Spleen (tissue), 11 donors: ENCODE results near the gene EDRF1. TPM values are rescaled to one million over a fixed set of nuclear protein-coding genes. Genes with fewer than 3 reads are reported as not detected.
"Not testable (repeated sequence)": the region's sequence is repeated elsewhere in the genome, so short reads cannot be mapped to it uniquely, and the experiment has no call there.

ENCODE experiments used
- DNase-seq: peaks from one replicate; pipeline ENCODE4 v3.0.0-alpha.2; 2020
- H3K27ac ChIP-seq, 8 donors: fragments of 200-600 bp; sonication (generic) in 7 of 8; 1 replicate in 4 of 8; 2 replicates in 4 of 8; pipeline versions ENCODE4 v1.5.0 to v1.8.0; 2016 to 2021; ENCODE audit warnings: inconsistent platforms in 4 of 8, mild to moderate bottlenecking in 4 of 8, moderate library complexity in 1 of 8
- H3K27me3 ChIP-seq, 7 donors: fragments of 200-600 bp; sonication (generic) in 6 of 7; replicated peaks in 1 of 7; 1 replicate in 4 of 7; 2 replicates in 3 of 7; pipeline versions ENCODE4 v1.5.0 to v1.8.0; 2016 to 2021; ENCODE audit warnings: inconsistent platforms in 3 of 7, mild to moderate bottlenecking in 1 of 7
- H3K36me3 ChIP-seq, 6 donors: fragments of 200-600 bp; sonication (generic) in 5 of 6; 1 replicate in 4 of 6; 2 replicates in 2 of 6; pipeline versions ENCODE4 v1.5.0 to v1.8.0; 2016 to 2021; ENCODE audit warnings: inconsistent platforms in 2 of 6
- H3K4me1 ChIP-seq, 6 donors: fragments of 200-600 bp; sonication (generic) in 5 of 6; 1 replicate in 3 of 6; 2 replicates in 3 of 6; pipeline versions ENCODE4 v1.5.0 to v1.8.0; 2016 to 2021; ENCODE audit warnings: inconsistent platforms in 3 of 6
- H3K4me3 ChIP-seq, 8 donors: fragments of 200-600 bp; sonication (generic) in 7 of 8; 1 replicate in 4 of 8; 2 replicates in 4 of 8; pipeline versions ENCODE4 v1.5.0 to v1.8.0; 2016 to 2021; ENCODE audit warnings: inconsistent platforms in 4 of 8, mild to moderate bottlenecking in 4 of 8, moderate library complexity in 2 of 8
- H3K9me3 ChIP-seq, 8 donors: fragments of 200-600 bp; sonication (generic) in 7 of 8; 1 replicate in 4 of 8; 2 replicates in 4 of 8; pipeline versions ENCODE4 v1.5.0 to v1.8.0; 2016 to 2021; ENCODE audit warnings: inconsistent platforms in 4 of 8
- POLR2A ChIP-seq, 3 donors: fragments of 450-650 bp; IDR thresholded peaks; one replicate each; pipeline ENCODE4 v1.5.1; 2017; ENCODE audit warnings: antibody characterized with exemption in 3 of 3, mild to moderate bottlenecking in 1 of 3
- POLR2AphosphoS5 ChIP-seq, 3 donors: sonication (generic); formaldehyde crosslinking; IDR thresholded peaks; one replicate each; pipeline ENCODE4 v1.5.1; 2017; ENCODE audit warnings: antibody characterized with exemption in 3 of 3
- WGBS, 5 donors: extraction: QIAGEN DNeasy Blood & Tissue Kit in 3 of 5; methylation state at CpG; one replicate each; pipeline versions ENCODE4 v1.1.5 to v1.1.7; 2013 to 2018; 5-methylcytosine and 5-hydroxymethylcytosine counted together
- intact Hi-C: fragments of 100-400 bp; cut with DNase I; formaldehyde crosslinking; loops from one replicate; pipeline ENCODE4 v1.15.0; 2023; ENCODE audit warnings: low total_unique reads
- polyA plus RNA-seq, 3 donors: library from polyadenylated mRNA; stranded (reverse); fragments of 200-250 nt; gene quantifications; one replicate each; pipeline ENCODE4 v1.2.1, GENCODE V29; 2013
- total RNA-seq, 7 donors: library from RNA; depleted of rRNA in 3 of 7; stranded (reverse); fragments of >200 nt in 3 of 7; fragmentation: NEBNext Ultra II Directional in 4 of 7; extraction: Animal tissue kit (Norgen Biotek cat#: 25700) in 4 of 7; gene quantifications; one replicate each; pipeline versions ENCODE4 v1.1.0 to v1.2.1, GENCODE V29; 2016 to 2021
- TF ChIP-seq, protein P1 (sequence below), 11 experiments: fragments of 200-600 bp in 7 of 11; fragments of 450-650 bp in 4 of 11; sonication (generic) in 4 of 11; IDR thresholded peaks in 8 of 11; conservative IDR thresholded peaks in 3 of 11; 1 replicate in 7 of 11; 2 replicates in 4 of 11; pipeline versions ENCODE4 v1.4.0 to v1.8.0; 2016 to 2021; ENCODE audit warnings: antibody characterized with exemption in 11 of 11, inconsistent platforms in 4 of 11, mild to moderate bottlenecking in 1 of 11
- donor health status: healthy with polysubstance abuse.
- donor health status: DM: no; HTN: no; CAD: no; lungs with moderate emphysema.
- donor health status: DM: no; HTN: no; CAD: no.
- donor health status: Bipolar disorder and iron deficiency.
- donor health status: healthy.
- donor health status: DM: no; HTN: no; CAD: no.
- donor health status: DM: yes; HTN: yes; CAD: no.

Gene EDRF1
- total and polyA plus RNA-seq, 10 donors: 17.8 to 47.5 (median 34.3) TPM

DNA sequence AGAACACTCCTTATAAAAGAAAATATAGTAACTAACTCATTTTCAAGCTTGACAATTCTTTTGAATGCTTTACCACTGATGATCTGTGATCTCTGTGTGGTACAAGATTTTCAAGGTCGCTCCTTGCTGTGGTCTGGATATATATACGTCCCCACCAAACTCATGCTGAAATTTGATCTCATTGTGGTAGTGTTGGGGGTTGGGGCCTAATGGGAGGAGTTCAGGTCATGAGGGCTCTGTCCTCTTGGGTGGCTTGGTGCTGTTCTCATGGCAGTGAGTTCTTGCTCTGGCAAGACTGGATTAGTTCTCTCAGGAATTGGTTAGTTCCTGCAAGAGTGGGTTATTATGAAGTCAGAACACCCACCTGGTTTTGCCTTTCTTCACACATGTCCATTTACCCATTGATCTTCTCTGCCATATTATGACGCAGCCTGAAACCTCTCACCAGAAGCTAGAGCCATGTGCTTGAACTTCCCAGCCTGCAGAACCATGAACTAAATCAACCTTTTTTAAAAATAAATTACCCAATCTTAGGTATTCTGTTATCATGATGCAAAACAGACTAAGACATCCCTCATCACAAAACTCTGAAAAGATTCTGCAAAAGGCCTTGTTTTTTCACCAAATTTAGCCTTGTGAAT lies 8.3 kb upstream of the EDRF1 start:
- WGBS, 5 donors: 80 to 91% (median 89%) methylated on average over 3 of the region's 3 CpGs
- Histone ChIP-seq H3K9me3 (peaks cover 0 to 59% (median 46%) of the 10 kb centered on the region in 8 donors), H3K27ac (no peak overlapping the region), H3K27me3 (no peaks in the 10 kb centered on the region), H3K4me3 (no peak overlapping the region), H3K36me3 (no peaks in the 10 kb centered on the region), H3K4me1 (no peaks in the 10 kb centered on the region)
- intact Hi-C loops: no loop called here
- TF ChIP-seq POLR2A (IDR thresholded peaks at IDR 0.05) (no peak), POLR2AphosphoS5 (IDR thresholded peaks at IDR 0.05) (no peak)
- TF ChIP-seq, protein P1, sequence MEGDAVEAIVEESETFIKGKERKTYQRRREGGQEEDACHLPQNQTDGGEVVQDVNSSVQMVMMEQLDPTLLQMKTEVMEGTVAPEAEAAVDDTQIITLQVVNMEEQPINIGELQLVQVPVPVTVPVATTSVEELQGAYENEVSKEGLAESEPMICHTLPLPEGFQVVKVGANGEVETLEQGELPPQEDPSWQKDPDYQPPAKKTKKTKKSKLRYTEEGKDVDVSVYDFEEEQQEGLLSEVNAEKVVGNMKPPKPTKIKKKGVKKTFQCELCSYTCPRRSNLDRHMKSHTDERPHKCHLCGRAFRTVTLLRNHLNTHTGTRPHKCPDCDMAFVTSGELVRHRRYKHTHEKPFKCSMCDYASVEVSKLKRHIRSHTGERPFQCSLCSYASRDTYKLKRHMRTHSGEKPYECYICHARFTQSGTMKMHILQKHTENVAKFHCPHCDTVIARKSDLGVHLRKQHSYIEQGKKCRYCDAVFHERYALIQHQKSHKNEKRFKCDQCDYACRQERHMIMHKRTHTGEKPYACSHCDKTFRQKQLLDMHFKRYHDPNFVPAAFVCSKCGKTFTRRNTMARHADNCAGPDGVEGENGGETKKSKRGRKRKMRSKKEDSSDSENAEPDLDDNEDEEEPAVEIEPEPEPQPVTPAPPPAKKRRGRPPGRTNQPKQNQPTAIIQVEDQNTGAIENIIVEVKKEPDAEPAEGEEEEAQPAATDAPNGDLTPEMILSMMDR (IDR thresholded peaks at IDR 0.05 in 8 of 11, conservative IDR thresholded peaks at IDR 0.05 in 3 of 11): no peak
- DNase-seq: no peak

DNA sequence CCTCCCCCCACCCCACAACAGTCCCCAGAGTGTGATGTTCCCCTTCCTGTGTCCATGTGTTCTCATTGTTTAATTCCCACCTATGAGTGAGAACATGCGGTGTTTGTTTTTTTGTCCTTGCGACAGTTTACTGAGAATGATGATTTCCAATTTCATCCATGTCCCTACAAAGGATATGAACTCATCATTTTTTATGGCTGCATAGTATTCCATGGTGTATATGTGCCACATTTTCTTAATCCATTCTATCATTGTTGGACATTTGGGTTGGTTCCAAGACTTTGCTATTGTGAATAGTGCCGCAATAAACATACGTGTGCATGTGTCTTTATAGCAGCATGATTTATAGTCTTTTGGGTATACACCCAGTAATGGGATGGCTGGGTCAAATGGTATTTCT lies 4.8 kb upstream of the EDRF1 start:
- H3K36me3 ChIP-seq, H3K27ac ChIP-seq, H3K4me3 ChIP-seq, DNase-seq, H3K27me3 ChIP-seq, intact Hi-C loops: not testable (repeated sequence)
- peaks cover 5 to 10% (median 9%) of the 10 kb centered on the region in 6 donors for H3K4me1 ChIP-seq
- peaks cover 0 to 71% (median 49%) of the 10 kb centered on the region in 8 donors for H3K9me3 ChIP-seq
- 96 to 98% (median 97%) methylated on average over 4 of the region's 4 CpGs for WGBS, 5 donors

DNA sequence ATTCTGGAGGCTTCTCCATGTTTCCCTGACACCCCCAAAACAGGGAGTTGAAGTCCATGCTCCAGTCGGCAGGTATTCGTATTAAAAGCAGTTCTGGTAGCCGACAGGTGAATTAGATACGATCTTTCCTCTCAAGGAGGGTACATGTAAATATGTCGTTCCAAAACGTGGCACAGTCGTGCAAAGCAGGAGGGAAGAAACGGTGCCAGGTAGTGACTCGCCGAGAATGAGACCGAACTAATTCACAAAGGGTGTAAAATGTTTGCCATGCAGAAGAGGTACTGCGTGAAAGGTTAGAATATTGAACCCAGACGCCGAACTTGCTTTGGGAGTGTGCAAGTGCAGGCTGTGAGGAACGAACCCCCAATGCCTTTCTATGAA lies 483 bp downstream of the EDRF1 start:
- WGBS, 5 donors: 0 to 4% (median 1%) methylated on average over 15 of the region's 15 CpGs
- intact Hi-C loops: loop anchor here (10.0 kb wide), 1 partner anchor 105 kb away; the partner anchor contains the start of genes BCCIP and UROS
- Histone ChIP-seq H3K27ac (peak overlapping the region; percentile 64 to 95 (median 91)), H3K4me3 (peak overlapping the region; percentile 40 to 98 (median 85)), H3K27me3 (no peaks in the 10 kb centered on the region), H3K9me3 (peaks cover 0 to 19% (median 10%) of the 10 kb centered on the region in 8 donors), H3K36me3 (peaks cover 0 to 41% (median 32%) of the 10 kb centered on the region in 6 donors), H3K4me1 (peaks cover 14 to 38% (median 28%) of the 10 kb centered on the region in 6 donors)
- no peak for DNase-seq
- TF ChIP-seq POLR2A (IDR thresholded peaks at IDR 0.05) (no peak), POLR2AphosphoS5 (IDR thresholded peaks at IDR 0.05) (no peak)
- TF ChIP-seq, protein P1 (IDR thresholded peaks at IDR 0.05 in 8 of 11, conservative IDR thresholded peaks at IDR 0.05 in 3 of 11): no peak

DNA sequence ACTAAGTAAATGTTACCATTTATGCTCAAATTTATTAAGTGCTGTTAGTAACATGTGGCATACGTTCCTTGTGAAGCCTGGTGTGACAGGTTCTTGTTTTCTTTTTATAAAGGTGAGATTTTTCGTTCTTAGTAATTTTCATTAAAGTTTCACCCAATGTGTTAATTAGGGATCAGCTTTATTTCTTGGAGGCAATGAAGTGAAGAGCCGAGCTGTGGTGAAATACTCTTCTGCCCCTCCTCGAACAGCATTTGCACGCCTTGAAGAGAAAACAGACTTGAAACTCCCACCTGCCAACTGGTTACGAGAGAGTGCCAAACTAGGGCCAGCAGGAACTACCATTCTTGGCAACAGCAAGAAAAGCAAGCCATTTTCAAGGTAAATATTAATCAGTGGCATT lies 1.5 kb downstream of the EDRF1 start:
- peak overlapping the region in 5 of 8 donors; percentile 64 to 98 (median 90) for H3K4me3 ChIP-seq
- H3K36me3 ChIP-seq: peaks cover 0 to 51% (median 42%) of the 10 kb centered on the region in 6 donors
- TF ChIP-seq POLR2AphosphoS5 (IDR thresholded peaks at IDR 0.05): no peak
- TF ChIP-seq, protein P1 (IDR thresholded peaks at IDR 0.05 in 8 of 11, conservative IDR thresholded peaks at IDR 0.05 in 3 of 11): no peak
- TF ChIP-seq POLR2A (IDR thresholded peaks at IDR 0.05): no peak

More for the DNA sequence above, 1.5 kb downstream of the EDRF1 start:
- 69 to 87% (median 82%) methylated on average over 6 of the region's 6 CpGs for WGBS, 5 donors
- peaks cover 14 to 38% (median 28%) of the 10 kb centered on the region in 6 donors for H3K4me1 ChIP-seq
- intact Hi-C loops: loop anchor here (10.0 kb wide), 1 partner anchor 104 kb away; the partner anchor contains the start of genes BCCIP and UROS
- peaks cover 0 to 11% (median 2%) of the 10 kb centered on the region in 8 donors for H3K9me3 ChIP-seq
- H3K27ac ChIP-seq: no peak overlapping the region
- no peaks in the 10 kb centered on the region for H3K27me3 ChIP-seq
- DNase-seq: no peak
